ENCODE results near the gene COMT.
"Not testable (repeated sequence)": the region's sequence is repeated elsewhere in the genome, so short reads cannot be mapped to it uniquely, and the experiment has no call there.

The COMT gene

DNA sequence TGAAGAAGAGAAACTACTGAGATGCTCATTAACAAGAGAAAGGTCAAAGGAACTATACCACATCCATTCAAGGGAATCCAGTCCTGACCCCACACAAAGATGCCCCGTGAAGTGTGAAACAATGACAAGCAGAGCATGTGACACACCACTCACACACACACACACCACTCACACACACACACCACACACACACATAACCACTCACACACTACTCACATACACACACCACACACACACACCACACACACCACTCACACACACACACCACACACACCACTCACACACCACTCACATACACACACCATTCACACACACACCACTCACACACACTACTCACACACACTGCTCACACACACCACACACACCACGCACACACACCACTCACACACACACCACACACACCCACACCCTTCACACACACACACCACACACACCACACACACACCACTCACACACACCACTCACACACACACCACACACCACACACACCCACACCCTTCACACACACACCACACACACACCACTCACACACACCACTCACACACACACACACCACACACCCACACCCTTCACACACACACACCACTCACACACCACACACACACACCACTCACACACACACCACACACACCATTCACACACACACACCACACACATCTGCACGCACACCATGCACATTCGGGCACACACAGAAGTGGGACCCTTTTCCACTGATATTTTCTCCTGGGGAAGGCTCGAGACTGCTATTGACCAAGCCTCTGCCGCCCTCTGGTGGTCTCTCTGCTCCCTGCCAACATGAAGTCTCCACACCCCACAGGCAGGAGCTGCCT, 32.0 kb upstream of the COMT start:
- DNase-seq, result peak; percentile 80 to 88

DNA sequence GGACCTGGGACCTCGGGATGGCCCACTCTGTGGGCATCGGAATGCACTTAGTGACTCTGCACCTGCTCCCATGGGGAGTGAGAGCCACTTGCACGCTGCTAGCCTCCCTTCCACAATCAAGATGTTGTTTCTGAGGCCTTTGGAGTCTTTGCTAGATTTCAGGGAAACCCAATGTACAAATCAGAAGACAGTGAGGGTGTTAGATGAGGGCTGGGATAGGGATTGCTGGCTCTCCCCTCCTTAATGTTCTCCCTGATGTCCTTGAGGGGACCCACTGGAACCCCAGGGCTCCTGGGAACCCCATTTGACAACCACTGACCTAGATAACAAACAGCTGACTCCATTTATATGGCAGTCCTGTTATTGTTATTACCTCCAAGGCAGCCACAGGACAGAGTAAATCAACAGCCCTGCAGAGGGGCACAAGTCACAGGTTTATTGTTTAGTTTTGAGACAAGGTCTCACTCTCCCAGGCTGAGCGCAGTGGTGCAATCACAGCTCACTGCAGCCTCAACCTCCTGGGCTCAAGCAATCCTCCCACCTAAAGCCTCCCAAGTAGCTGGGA, 31.3 kb upstream of the COMT start:
- no peak for DNase-seq

DNA sequence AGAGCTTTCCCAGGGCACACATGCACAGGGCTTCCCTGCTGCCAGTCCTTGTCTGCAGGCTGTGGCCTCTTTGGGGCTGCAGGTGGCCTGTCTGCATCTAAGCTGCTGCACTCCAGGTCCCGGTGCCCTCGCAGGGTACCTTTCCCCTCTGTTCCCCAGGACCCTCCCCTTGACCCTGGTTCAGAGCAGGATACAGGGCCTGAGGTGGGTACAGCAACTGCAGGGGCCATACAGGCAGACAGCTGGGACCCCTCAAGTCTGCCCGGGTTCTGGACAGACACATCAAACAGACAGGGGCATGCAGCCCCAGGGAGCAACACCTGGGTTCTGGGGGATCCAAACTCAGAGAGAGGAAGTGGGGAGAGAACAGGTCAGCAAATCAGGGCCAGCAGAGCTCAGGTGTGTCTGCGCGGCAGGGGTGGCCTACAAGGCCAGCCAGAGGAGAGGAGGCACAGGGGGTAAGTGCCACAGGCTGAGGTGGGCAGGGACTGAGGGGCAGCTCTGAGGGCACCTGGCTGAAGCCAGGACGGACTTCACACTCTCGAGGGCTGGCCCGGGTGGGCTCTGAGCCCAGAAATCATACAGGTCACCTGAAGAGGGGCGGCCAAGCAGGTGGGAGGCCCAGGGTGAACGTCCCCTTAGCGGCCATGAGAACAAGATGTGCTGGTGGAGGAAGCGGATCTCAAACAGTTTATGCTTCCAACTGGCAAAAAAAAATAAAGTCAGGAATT, 29.9 kb upstream of the COMT start:
- DNase-seq, result no peak

DNA sequence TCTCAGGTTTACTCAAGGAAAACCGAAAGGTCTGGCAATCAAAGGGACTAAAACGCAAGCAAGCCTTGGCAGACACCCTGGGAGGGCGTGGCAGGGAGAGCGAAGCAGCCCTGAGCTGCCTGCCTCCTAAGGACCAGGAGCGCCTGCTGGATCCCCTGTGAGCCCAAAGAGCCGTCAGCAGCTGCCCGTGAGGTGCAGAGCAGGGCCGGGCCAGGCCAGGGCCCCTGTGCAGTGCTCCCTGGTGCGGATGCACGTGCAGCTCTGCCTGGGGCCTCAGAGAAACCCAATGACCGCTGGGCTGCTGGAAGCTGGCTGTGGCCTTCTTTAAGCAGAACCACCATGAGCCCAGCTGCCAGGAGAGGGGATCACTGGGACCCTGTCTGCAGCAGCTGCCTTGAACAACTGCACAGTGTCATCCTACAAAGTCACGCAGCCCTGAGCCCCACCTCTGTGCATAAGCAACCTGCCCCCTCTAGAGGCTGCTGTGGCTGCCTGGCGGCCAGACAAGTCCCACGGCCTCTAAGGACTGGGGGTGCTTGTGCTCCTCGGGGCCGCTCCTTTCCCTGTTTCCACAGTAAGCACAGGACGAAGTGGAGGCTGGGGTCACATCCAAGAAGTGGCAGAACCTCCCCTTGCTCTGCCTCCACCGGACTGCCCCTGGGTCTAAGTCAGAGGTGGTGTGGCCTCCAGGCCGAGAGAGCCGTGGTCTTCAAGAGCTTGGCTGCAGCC, 29.1 kb upstream of the COMT start:
- no peak for DNase-seq

DNA sequence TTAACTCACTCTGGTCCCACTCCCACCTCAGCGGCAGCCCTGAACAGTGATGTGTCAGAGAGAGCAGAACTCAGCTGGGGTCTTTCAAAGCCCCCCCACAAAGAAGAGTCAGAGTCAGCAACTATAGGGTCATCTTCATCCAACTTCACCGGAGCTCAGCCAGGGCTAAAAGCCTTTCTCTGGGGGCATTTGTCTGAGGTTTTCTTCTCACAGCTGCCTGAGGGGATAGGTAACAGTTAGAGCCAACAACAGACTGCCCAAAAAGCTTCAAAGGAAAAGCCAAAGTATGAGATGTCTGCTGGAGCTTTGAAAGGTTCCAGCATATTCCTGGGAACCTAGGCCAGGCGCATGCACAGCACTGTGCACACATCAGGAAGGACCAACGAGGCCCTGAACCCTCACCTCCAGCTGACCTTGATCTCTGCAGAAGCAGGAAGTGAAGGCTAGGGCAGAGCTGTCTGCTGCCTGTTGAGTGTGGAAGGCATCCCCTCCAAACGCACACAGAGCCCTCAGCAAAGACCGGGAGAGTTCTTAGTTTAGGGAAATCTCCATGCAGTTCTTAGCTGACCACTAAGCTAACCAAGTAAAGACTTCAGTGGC, 28.1 kb upstream of the COMT start:
- no peak for DNase-seq

DNA sequence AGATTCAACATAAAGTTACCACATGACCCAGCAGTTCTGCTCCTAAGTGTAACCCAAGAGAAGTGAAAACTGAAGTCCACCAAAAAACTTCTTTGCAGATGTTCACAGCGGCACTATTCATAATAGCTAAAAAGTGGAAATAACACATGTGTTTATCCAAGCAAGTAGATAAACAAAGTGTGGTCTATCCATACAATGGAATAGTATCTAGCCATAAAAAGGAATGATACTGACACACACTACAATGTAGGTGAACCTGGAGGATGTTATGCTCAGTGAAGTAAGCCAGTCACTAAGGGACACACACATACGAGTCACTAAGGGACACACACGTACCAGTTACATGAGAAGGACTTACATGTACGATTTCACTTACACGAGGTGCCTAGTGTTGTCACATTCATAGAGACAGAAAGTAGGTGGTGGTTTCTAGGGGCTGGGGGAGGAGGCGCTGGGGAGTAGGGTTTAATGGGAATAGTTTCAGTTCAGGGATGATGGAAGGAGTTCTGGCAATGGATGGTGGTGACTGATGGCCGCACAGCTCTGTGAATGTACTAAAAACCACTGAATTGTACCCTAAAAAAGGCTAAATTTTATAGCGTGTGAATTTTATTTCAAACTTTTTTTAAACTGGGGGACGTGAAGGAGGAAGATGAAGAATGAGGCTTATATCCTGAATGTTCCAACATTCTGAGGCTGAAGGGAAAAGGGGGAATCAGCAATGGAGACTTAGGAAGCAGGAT, 27.2 kb upstream of the COMT start:
- DNase-seq, result no peak

DNA sequence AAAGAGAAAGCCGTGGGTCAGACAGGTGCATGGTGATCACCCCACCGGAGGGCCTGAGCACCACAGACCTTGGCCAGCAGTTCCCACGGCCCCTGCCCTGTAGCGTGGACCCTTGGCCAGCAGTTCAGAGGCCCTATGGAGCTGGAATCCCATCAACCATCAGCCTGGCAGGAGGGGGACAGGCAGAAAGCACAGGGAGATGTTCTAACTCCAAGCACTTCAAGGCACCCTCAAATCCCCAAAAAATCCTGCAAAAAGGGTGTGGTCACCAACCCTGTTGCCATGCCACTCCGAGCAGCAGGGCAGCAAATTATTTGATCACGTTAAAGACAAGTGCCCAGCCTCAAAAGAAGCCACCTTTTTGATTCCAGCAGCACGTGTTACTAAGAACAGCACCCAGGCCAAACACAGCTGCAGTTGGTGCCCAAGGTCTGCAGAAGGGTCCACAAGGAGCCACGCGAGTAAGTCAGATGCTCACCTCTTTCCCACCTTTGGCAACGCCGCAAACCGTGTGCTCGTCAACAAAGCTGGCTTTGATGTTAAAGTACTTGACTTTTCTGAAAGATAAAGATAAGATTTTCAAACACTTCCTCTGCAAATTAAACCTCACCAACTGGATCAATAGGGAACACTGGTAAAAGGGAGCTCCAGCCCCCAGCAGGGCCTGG, 26.2 kb upstream of the COMT start:
- DNase-seq, result no peak

DNA sequence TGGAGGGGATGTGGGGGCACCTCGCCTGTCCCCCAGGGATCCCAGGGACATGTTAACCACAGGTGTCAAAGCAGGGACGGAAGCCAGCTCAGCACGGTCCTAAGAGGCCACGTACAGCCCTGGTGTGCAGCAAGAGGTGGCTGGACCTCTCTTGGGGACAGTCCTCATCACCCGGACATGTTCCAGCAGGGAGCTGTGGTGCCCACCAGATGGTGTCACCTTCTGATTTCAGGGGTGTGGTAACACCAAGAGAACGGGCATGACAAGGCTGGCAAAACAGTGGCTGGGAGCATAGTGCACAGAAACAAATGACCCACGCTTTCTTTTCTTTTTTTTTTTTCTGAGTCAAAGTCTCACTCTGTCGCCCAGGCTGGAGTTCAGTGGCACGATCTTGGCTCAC, 25.6 kb upstream of the COMT start:
- no peak for DNase-seq

DNA sequence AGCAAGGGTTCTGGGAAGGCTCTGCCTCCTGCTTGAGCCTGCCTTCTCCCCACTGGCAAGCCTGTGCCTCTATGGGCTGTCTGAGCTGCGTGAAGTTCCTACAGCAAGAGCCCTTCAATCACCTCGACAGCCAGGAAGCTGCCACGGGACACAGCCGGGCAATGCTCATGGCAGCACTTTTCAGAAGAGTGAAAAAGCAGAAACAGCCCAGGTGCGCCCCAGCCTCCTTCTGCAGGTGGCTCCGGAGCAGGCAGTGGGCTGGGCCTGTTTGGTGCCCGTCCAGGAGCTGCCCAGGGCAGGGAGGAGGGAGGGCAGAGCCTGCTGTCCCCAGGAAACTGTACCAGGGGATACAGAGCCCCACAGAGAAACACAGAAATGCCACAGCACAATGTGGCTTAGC, 24.6 kb upstream of the COMT start:
- no peak for DNase-seq

DNA sequence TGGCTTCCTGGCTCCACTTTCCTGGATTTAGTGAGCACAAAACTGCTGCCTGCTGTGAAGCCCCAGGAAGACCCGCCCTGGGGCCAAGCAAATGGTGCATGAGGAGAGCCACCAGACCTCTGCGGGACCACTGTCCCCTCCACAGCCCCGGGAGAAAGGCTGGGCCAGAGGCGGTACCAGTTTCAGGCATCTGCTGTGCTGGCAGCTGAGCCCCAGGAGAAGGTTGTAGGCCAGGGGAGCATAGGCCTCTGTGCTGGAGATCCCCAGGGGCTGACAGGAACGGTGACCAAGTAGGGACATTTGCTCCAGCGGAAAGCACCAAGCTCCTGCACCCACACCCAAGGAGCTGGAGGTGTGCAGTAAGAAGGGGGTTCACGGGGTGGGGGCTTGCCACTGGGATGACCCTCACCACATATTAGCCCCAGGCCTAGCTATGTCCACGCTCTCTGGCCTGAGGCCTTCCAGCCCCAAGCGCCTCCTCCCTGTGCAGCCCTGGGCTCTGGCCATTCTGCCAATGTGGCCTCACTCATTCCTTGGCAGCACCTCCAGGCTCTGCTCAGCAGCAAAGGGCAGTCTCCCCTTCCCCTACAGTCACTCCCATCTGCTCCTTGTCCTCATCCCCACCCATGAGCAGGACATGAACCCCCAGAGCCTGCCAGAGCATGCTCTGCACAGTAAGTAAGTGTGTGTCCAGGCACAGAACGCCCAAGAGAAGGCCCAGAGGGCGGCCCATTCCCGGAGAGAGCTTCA, 24.0 kb upstream of the COMT start:
- no peak for DNase-seq

DNA sequence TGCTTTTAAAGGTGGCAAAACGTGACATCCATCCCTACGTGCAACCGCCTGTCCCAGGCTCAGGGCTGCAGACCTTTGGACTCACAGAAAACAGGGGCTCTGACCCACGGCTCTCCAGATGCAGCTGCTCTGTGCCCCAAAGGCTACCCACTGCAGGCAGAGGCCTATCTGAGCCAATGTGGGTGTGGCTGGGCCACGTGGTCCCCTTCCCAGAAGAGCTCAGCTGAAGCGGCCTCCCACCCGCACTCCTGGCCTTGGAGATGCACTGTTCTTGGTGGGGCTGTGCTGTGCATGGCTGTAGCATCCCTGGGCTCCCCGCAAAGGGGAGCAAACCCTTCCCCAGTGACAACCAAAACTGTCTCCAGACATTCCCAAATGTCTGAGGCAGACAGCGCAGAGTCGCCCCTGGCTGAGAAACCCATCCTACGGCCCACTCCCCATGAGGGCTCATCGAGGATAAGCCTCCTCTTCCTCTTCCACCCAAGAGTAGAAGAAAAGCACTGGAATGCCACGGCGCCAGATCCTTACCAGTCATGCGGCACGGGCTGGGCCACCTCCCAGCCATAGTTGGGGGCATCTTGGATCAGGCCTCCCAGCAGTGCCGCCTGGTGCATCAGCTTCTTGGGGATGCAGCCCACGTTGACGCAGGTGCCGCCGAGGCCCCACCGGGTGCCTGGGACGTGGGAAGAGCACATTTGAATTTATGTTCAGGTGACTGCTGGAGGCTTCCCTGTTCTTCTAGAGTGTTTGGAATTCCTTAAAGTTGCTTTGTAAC, 23.1 kb upstream of the COMT start:
- no peak for DNase-seq

DNA sequence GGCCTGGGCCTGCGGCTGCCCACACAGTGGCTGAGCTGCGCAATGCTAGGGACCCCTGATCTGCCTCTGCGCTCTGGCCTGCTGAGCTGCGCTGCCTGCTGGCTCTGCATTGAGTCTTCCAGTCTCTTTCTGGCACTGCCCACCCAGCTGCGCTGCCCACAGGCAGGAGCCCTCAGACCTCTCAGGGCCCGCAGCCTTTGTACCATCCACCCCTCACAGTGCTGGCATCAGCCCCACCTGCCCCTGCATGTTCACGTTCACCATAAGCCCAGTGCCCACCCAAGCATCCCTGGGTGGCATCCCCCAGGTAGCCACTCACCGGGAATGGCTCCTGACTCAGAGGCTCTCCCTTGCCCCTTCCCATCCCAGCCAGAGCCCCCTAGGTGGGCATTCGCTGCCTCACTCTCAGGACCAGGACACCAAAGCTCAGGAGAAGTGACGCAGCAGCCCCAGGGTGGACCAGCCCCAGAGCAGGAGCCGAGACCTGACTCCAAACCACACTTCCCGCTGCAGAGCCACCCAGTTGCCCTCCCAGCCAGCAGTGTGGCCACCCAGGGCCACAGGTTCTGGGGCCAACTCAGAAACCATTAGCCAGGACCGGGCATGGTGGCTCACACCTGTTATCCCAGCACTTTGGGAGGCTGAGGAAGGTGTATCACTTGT, 21.7 kb upstream of the COMT start:
- DNase-seq, result no peak

DNA sequence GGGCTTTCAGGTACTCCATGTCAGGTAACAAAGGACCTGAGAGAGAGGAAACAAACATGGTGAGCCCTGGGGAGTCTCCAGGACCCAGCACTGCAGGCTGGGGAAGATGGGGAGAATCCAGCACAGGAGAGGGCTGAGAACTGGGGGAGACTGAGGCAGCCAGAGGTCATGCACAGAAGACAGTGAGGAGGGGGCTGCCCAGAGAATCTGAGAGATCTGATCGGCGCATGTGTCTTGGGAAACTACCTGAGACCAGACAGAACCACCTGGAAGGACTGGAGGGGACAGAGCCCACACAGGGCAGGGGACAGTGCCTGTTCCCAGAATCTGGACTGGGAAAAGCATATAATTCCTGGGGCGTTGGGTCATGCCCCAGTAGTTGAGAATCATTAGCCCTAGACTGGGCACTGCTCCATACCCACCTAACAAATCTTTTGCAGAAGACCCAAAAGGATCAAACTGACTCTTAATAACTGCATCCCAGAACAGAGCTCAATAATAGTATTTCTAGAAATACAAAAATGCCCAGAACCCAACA, 20.0 kb upstream of the COMT start:
- DNase-seq, result no peak

DNA sequence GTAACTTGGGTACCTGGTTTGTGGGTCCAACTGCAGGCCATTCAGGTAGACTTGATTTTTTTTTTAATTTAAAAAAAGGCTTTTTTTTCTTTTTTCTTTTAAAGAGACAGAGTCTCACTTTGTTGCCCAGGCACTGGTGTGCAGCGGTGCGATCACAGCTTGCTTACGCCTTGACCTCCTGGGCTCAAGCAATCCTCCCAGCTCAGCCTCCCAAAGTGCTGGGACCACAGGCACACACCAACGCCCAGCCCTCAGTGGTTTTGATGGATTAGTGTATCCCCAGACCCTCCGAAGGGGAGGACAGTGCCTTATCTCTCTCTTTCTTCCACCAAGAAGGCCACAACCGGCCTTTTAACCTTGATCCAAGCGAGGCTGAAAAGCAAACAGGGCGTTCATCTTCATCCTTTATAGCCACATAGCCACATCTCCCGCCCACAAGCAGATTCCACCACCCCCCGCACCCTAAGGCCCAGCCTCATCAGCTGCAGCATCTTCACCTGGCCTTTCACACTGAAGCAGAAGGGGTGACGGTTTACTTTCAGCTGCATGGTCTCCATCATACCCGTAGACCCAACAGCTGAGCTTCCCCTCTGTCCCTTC, 17.6 kb upstream of the COMT start:
- DNase-seq, result no peak

DNA sequence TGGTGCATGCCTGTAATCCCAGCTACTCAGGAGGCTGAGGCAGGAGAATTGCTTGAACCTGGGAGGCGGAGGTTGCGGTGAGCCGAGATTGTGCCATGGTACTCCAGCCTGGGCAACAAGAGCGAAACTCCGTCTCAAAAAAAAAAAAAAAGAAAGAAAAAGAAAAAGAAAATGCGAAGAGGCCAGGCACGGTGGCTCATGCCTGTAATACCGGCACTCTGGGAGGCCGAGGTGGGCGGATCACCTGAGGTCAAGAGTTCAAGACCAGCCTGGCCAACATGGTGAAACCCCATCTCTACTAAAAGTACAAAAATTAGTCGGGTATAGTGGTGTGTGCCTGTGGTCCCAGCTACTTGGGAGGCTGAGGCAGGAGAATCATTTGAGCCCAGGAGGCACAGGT, 15.5 kb upstream of the COMT start:
- not testable (repeated sequence) for DNase-seq

DNA sequence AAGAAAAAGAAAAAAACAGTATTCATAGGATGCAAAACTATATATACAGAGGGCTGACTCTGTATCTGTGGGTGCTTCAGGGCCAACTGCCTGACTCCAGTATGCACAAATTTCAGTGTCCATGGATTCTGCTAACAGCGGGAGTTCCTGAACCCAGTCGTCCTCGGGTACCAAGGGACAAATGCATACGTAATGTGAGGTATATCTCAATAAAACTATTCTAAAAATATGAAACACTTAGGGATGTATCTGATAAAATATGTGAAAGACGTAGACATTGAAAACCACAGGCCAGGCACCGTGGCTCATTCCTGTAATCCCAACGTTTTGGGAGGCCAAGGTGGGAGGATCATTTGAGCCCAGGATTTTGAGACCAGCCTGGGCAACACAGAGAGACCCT, 13.9 kb upstream of the COMT start:
- no peak for DNase-seq

DNA sequence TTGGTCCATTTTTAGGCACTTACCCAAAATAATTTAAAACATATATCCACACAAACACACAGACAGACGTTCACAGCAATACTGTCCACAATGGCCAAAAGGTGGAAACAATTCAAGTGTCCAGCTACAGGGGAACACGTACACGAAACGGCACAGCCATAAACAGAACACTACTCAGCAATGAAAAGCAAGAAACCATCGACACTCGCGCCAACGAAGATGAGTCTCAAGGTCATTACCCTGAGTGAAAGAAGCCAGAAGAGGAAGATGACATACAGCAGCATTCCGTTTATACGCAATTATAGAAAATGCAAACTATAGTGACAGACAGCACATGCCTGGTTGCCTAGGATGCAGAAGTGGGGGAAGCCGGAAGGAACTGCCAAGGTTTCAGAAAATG, 13.4 kb upstream of the COMT start:
- DNase-seq, result no peak

DNA sequence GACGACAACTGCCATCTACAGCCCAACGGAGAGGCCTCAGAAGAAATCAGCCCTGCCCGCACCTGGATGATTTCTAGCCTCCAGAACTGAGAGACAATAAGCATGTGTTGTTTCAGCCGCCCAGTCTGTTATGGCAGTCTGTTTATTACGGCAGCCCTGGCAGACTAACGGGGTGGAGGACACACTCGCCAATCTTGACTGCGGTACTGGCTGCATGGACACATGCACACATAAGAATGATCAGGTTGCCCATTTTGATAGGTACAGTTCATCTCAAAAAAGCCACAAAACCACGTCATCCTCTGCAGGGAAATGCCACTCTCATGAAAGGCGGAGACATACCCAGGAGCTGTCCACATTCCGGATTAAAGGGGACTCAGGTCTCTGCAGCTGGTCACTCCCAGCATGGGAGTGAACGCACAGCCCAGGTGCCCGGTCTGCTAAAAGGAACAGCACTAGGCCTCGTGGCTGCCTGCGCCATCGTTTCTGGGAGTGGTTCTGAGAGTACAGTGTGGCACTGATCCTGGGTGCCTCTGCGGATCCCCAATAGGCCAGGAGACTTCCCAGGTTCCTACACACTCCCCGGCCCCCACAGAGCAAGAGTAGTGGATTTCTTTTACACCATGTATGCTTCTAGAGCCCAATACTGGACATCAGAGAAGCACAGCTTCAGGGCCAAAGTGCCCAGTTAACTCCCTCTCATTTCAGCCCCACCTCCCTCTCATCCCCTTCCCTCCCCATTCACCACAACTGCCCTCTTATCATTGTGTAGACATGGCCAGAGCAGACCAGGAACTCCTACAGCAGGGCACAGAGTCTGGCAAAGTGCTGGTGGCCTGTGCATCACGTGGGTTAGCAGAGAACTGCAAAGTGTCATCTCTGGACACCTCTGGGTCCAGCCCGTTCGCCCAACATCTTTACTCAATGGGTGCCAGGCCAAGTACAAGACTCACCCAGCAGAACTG, 11.7 kb upstream of the COMT start:
- no peak for DNase-seq

All from activated CD4-positive, alpha-beta T cell treated with anti-CD3 and anti-CD28 coated beads for 4 hours (primary cell).